Measurements from ENCODE around the gene CFAP92.
"Not testable (repeated sequence)": the region's sequence is repeated elsewhere in the genome, so short reads cannot be mapped to it uniquely, and the experiment has no call there.

Gene CFAP92

DNA sequence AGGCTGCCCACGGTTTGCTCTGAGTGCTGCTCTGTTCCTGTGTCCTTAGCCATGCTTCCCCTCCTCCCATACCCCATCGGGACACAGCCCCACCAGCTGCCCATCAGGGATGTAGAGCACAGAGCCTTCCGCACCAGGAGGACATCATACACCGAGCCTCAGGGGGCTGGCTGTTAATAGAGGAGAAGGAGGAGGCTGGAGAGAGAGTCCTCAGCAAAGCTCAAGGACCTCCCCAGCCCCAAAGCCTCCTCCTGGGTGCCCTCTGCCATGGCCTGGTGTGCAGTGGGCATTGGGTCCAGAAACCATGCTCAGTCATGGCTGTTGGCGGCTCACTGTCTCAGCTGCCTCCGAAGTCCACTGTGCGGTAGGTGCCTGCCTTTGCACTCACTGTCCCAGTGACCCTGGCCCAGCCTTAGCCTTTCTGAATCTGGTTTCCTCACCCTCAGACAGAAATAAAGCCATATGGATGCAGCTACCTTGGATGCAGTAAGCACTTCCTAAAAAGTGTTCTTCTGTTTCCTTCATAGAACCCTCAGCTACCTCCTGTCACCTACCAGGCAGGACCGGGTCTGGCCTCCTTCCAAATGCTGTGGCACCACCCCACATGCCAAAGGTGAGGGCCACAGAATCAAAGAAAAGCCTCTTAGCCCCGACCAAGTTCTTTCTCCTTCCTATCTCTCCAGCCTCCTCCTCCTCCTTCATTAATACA, 60.5 kb downstream of the CFAP92 start:
- no peak for DNase-seq (ENCODE audit: low read depth)

DNA sequence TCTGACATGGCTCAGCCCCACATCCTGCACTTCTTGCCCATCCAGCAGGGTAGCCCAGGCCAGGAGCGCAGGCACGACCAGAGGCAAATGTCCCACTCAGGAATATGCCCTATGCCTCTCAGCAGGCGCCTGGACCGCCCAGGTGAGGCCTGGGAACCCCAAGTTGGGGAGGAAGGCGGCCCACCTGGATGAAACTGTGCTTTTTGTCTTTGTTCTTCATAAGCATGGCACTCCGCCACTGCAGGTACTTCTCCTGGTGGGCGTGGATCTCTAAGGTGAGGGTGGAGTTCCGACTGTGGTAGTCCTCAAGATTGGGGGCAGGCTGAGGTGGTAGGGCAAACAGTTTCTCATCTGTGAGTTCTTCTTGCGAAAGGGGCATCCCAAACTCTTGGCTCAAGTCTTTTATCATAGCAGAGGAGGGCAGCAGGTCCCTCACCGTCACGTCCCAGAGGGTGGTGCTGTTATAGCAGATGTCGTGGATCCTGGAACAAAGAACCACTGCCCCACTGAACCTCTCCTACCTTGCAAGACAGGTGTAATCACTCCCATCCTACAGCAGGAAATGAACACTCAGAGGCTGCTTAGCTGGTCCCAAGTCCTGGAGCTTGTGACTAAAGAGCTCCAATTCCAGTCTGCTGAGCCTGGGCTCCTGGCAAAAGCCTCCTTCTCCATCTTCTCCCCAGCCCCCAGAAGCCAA, 61.2 kb downstream of the CFAP92 start:
- DNase-seq (ENCODE audit: low read depth), result no peak

DNA sequence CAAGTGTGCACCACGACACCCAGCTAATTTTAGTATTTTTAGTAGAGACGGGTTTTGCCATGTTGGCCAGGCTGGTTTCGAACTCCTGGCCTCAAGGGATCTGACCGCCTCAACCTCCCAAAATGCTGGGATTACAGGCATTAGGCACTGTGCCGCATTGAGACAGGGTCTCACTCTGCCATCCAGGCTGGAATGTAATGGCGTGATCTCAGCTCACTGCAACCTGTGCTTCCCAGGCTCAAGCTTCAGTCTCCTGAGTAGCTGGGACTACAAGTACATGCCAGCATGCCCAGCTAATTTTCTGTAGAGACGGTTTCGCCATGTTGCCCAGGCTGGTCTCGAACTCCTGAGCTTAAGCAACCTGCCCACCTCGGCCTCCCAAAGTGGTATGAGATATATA, 62.8 kb downstream of the CFAP92 start:
- DNase-seq (ENCODE audit: low read depth), result no peak

DNA sequence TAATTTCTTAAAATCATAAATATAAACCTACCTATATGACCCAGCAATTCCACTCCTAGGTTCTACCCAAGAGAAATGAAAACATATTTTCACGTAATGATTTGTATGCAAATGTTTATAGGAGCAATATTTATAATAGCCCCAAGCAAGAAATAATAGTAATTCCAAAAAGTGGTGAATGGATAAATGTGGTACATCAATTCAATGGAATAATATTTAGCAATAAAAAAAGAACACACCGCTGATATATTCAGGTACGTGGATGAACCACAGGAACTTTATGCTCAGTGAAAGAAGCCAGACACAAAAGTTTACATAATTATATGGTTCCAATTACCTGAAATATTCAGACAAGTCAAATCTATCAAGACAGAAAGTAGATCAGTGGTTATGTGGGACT, 64.5 kb downstream of the CFAP92 start:
- no peak for DNase-seq (ENCODE audit: low read depth)

DNA sequence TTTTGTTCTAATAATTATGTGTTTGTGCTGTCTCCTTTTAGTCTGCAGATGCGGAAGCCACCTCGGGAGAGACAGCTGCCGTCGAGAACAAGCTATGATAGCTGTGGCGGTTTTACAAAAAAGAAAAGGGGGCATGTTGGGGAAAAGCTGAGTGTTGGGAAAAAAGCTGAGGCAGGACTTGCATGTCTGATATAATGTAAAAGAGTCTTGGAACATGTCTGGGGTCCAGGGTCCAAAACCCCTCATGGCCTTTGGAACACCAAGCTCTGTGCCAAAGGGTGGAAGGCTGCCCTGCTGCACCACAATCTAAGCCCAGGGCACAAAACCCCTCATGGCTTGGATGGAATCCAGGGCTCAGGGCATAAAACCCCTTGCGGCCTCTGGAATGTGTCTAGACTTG, 69.9 kb downstream of the CFAP92 start:
- not testable (repeated sequence) for DNase-seq (ENCODE audit: low read depth)

DNA sequence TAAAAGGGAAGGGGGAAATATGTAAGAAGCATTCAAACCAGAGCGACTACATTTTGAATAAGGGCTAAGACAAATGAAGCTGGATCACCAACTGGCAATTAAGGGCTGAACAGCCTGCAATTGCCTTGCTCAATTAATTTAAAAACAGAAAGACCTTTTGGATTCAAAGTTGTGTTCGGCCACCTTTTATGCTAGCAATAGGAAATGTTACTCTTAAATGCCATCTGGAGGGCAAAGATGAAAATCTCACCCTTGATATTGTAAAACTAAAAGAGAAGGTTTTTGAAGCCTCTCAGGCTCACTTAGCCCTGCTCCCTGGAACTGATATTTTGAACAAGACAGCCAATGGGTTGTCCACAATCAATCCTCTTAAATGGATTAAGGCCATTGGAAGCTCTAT, 70.3 kb downstream of the CFAP92 start:
- no peak for DNase-seq (ENCODE audit: low read depth)

DNA sequence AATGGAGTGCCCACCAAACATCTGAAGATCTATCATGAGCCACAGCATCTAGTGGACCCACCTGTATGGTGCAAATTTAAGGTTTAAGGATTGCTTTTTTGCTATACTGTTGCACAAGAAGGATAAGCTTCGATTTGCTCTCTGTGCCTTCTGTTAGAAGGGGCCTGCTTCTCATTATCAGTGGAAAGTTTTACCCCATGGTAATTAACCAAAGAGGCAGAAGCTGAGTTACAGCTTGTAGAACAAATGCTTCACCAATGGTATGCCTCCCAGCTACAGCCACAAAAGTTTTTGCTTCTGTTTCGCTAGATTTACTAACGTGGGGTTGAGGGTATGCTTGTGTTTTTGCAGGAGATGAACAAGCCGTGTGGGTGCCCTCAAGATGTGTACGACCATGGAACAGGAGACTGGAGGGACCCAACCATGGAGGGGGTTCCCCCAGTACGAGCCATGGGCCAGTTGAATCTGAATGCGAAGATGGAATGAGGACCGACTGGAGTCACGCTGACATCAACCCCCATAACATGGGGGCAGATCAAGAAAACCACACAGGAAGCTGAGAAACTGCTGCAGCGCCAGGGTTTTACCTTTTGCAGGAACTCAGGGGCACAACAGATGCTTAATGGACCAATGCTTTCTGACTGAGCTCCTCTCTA, 70.9 kb downstream of the CFAP92 start:
- DNase-seq (ENCODE audit: low read depth), result no peak

DNA sequence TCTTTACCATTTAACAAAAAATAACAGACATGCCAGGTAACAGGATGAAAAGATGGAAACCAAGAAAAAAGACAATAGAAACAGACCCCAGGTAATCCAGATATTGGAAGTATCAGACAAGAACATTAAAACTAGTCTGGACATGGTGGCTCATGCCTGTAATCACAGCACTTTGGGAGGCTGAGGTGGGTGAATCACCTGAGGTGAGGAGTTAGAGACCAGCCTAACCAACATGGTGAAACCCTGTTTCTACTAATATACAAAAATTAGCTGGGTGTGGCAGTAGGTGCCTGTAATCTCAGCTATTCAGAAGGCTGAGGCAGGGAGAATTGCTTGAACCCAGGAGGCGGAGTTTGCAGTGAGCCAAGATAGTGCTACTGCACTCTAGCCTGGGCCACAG, 73.9 kb downstream of the CFAP92 start:
- DNase-seq (ENCODE audit: low read depth), result no peak

DNA sequence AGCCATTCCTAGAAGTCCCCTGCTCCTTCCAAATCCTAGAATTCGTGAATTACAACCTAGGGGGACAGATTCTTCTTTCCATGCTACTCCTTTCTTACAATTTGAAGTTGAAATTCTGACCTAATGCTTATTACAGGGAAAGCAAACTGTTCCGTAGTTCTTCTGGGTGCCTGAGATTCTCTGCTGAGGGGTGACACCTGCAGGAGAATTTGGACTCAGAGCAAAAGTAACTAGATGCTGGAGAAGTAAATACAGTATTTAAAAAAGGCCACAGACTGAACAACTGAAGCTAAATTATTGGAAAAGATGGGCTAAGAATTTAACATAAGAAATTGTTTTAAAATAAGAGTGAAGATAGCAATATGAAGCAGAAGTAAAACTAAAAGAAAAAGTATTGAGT, 76.6 kb downstream of the CFAP92 start:
- DNase-seq (ENCODE audit: low read depth), result peak; percentile 8

DNA sequence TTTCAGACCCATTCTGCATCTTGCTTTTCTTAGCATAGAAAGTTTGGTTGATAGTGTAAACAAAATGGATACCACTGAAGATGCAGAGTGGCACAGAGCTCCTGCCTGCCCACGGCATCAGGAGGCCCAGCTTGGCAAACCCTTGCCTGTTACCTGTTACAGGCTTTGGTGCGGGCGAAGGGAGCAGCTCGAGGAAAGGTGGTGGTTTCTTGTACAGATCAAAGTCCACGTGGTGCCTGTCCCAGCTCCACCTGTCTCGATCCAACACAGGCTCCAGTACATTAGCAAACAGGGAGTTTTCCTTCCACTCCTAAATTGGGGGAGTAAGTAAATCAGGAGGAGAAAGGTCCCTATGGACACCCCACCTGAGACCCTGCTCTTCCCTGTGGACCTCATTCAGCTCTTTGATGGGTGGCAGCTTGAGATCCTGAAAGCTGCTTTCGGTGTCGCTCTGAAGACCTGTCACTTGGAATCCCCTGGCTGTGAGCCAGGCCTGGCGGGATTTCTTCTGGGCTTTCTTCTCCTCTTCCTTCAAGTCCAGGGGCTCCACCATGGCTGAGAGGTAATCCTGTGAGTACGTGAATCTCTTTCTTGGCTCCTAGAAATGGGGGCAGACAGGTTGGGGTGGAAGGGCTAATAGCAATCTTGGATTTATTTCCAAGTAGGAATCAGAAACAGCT, 78.8 kb downstream of the CFAP92 start:
- DNase-seq (ENCODE audit: low read depth), result no peak

DNA sequence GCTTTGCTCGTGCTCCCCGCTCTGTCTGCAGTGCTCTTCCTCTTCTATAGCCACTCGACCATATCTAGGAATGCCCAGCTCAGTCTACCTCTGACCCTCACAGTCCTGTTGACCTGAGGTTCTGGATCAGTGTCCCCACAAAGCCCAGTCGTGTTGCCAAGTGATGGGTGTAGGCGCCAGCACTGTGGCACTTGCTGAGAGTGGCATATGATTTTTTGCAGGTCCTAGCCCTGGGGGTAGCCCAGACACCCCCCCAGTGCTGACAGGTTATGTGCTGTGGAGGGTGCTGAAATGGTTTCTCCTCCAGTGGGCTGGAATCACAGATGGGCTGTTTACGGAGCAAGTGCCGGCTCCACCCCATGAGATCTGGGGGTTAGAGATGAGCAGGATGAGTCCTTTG, 82.0 kb downstream of the CFAP92 start:
- DNase-seq (ENCODE audit: low read depth), result no peak

DNA sequence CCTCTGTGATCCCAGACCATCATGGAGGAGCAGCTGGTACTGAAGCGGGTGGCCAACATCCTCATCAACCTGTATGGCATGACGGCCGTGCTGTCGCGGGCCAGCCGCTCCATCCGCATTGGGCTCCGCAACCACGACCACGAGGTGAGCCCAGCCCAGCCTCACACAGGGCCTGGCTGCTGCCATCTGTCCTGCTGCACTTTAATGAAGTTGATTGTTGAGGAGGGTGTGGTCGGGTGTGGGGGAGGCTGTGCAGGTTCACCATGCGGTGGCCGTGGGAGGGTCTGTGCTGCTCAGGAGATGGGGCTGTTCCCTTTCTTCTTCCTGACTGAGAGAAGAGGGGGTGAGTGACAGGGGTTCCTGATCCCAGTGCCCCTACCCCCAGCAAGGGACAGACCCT, 83.9 kb downstream of the CFAP92 start:
- no peak for DNase-seq (ENCODE audit: low read depth)

DNA sequence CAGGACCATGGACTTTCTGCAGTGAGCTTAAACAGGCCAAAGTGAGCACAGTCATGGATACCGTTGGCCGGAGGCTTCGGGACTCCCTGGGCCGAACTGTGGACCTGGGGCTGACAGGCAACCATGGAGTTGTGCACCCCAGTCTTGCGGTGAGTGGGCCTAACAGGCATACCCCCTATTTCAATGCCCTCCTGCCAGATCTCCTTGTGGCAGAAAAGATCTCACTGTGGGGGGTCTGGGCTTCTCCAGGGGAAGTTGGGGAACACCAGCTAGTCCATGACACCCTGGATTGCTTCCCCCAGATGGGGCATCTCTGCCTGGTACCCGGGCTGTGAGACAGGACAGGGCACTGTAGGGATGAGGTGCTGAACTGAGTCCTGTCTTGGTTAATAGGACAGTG, 84.9 kb downstream of the CFAP92 start:
- no peak for DNase-seq (ENCODE audit: low read depth)

DNA sequence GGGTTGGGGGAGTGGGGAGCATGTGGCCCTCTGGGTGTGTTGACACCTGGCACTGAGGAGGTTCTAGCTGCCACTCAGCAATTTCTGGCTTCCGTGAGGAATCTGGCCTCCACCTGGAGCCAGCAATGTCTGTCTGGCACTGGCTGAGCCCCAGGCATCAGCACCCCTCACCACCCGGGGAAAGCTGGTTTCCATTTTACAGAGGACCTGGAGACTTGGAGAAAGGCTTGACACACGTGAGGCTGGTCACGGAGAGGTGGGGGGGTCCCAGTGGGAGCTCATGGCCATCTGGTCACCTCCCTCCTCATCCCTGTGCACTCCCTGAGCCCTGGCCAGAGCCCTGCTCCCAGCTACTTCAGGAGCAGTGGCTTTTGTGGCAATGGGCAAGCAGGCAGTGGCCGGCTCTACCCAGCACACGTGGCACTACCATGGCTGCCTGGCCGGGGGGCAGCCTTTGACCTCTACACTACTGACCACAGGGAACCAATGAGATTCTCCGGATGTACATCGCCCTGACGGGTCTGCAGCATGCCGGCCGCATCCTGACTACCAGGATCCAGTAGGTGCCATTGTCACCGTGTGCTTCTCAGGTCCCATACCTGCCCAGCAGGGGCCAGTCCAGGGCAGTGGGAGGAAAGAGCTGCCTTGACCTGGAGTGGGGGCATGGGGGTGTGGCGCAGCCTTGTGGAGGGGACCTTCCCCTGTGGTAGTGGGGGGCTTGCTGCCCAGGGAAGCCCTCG, 86.0 kb downstream of the CFAP92 start:
- DNase-seq (ENCODE audit: low read depth), result no peak

DNA sequence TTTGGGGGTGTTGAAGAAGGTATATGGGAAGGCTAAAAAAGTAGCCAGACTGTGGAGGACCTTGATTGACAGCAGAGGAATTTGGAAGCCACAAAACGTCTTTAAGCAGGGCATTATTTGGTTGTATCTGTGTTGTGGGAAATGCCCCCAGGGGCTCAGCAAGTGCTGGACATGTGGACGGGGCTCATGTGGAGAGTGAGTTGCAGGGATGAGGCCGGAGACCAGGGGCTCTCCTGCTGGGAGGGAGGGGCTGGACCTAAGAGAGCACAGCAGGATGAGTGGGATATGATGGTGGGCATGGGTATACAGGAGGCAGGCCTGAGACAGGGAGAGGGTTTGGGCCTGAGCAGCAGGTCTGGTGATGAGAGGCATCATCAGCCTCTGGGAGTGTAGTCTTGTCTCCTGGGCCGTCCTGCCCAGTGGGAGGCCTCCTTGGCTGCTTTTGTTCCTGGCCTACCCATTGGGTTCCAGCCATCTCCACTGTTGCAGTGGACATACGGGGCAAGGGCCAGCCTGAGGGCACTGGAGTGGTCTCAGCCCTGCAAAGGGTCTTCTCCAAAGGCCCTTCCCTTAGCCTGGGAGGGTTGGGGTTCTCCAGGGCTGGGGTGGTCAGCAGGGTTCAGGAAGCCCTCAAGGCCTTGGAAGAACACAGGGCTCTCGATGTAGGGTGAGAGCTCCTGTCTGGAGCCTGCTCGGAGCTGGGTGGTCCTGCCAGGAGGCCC, 86.9 kb downstream of the CFAP92 start:
- DNase-seq (ENCODE audit: low read depth), result no peak

DNA sequence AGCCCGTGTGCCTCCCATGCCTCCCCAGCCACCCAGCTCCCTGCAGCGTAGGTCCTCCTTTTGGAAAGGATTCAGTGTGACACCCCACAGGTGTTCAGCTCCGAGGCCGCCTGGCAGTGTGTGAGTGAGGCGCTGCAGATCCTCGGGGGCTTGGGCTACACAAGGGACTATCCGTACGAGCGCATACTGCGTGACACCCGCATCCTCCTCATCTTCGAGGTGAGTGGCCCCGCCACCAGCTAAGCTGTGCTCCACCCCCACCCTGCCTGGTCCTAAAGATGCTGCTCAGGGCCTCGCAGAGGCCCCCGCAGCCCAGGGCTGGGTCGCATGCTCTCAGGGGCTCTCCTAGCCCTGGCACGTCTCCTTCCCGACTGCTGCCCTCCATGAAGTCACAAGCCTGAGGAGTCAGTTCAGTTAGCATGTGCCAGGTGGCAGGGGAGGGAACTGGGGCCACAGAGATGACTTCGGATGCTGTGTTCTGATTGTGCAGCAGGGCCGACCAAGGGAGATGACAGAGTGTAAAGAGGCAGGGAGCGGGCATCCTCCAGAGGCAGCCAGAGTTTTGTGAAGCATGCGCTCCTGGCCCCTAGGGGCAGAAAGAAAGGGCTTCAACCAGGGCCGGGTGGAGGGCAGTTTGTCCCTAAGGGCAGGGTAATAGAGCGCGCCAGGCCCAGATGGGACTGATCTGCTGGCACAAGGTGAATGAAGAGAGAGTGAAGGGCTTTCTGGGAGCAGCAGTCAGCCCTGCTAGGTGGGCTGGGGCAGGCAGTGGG, 87.7 kb downstream of the CFAP92 start:
- no peak for DNase-seq (ENCODE audit: low read depth)

DNA sequence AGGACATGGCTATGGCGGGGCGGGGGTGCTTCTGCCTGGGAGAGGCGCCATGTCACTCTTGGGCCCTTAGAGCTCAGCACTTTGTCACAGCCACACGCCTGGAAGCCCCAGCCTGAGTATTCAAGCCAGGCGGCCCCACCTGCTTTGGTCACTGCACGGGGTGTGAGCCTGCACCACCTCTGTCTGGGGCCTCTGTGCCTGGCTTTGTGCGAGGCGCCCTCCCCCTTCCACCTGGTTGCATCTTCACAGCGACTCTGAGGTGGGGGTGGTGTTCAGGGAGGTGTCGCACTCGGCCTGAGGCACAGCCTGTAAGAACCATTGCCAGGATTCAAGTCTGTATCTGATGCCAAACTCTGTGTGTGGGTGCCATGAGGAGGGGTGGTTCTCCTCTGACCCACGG, 90.4 kb downstream of the CFAP92 start:
- no peak for DNase-seq (ENCODE audit: low read depth)

DNA sequence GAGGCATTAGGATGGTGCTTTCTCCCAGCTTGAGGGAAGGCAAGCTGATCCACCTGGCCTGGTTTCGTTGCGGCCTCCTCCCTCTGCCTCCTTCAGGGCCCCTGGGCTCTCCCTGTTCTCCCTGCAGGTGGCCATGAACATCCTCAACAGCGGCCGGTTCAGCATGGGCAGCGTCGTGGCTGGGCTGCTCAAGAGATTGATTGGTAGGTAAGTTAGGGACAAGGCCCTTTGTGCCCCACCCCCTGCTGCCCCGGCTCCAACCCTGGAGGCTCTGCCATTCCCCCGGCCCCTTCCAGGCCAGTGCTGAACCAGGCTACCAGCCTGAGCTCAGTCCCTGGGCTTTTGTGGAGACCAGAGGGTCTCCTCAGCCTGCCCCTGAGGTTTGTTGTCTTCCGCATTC, 91.5 kb downstream of the CFAP92 start:
- no peak for DNase-seq (ENCODE audit: low read depth)

DNA sequence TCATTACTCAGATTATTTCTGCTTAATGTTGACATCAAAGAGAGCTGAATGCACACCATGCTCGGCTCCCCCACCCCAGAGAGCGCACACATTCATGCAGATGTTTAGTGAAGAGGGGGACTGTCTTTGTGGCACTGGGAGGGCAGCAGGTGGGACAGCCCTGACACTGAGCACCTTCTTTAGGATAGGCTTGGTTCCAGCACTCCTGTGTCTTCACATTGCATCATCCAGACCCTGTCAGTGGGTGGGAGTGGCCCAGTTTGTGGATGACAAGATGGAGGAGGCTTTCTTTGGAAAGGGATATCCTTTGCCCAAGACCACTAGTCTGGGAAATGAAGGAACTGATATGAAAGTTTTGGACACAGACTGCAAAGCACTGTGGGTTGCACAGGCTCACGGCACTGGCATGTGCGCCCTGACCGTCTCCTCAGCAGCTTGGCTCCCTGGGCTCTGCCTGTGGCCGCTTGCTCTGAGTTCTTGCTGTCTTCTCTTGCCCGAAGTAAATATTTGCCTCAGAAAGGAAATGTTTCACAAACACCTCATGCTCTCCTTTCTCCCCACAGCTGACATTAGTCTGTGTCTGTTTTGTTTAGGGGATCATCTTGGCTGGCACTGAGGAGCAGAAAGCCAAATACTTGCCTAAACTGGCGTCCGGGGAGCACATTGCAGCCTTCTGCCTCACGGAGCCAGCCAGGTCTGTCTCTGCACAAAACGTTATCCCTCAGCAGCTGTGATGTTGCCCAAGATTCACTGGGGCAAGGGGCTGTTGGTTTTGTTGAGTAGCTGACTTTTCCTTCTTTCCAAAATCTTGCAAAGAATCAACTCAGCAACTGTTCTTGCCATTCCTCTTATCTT, 97.8 kb downstream of the CFAP92 start:
- no peak for DNase-seq (ENCODE audit: low read depth)

Measured in amniotic epithelial cell (primary cell).